ENCODE data around the gene RAD18.
A peak's percentile ranks its signal among the peaks of the same experiment; 100 is the strongest.

The RAD18 gene

DNA sequence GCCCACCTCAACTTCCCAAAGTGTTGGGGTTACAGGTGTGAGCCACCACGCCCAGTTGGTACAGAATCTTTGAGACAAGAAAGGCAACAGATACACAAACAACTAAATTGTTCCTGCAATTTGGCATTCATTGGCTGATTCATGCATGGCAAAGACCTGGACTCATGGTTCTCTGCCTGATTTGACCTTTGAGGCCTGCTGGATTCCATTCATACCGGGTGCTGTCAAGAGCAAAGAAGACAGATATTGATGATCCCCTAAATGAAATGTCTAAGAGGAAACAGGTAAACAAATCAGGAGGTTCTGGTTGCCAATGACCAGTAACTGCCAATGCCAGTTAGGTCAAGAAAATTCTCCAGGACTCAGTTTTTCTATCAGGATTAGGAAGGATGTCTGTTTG is 43.9 kb upstream of the RAD18 start:
- ATAC-seq, result no peak
- no peak for TF ChIP-seq TOX (CRISPR knock-in tag; IDR thresholded peaks at IDR 0.05; ENCODE audit: borderline replicate concordance)

DNA sequence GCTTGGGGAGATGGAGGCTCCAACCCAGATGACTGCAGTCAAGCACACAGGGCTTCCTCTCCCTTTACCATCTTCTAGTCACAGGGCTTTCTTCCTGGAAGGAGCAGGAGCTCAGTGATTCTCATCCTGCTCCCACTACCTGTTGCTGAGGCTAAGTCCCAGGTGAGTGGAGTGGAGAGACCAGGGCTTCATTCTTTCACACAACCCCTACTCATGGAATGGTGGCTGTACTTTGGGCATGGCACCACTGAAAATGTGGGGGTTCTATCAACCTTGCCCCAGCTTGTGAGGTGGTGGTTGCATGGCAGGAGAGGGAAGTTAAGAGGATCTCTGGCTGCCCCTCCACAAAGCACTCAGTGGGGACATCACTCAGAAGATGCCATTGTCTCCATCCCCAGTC is 36.8 kb upstream of the RAD18 start:
- TF ChIP-seq ISL1 (CRISPR knock-in tag; IDR thresholded peaks at IDR 0.05) (no peak), ZFP30 (CRISPR knock-in tag; IDR thresholded peaks at IDR 0.05) (no peak), ZC3H10 (CRISPR knock-in tag; IDR thresholded peaks at IDR 0.05) (no peak), RARB (CRISPR knock-in tag; IDR thresholded peaks at IDR 0.05) (no peak), TCF4 (CRISPR knock-in tag; IDR thresholded peaks at IDR 0.05; ENCODE audit: borderline replicate concordance) (no peak), ESRRG (CRISPR knock-in tag; IDR thresholded peaks at IDR 0.05) (no peak), OSR1 (CRISPR knock-in tag; IDR thresholded peaks at IDR 0.05) (no peak), ZFP3 (CRISPR knock-in tag; IDR thresholded peaks at IDR 0.05) (no peak), CSDC2 (CRISPR knock-in tag; IDR thresholded peaks at IDR 0.05) (no peak)
- TF ChIP-seq, protein P1, sequence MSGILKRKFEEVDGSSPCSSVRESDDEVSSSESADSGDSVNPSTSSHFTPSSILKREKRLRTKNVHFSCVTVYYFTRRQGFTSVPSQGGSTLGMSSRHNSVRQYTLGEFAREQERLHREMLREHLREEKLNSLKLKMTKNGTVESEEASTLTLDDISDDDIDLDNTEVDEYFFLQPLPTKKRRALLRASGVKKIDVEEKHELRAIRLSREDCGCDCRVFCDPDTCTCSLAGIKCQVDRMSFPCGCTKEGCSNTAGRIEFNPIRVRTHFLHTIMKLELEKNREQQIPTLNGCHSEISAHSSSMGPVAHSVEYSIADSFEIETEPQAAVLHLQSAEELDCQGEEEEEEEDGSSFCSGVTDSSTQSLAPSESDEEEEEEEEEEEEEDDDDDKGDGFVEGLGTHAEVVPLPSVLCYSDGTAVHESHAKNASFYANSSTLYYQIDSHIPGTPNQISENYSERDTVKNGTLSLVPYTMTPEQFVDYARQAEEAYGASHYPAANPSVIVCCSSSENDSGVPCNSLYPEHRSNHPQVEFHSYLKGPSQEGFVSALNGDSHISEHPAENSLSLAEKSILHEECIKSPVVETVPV (CRISPR knock-in tag; IDR thresholded peaks at IDR 0.05), result no peak
- TF ChIP-seq, protein P2, sequence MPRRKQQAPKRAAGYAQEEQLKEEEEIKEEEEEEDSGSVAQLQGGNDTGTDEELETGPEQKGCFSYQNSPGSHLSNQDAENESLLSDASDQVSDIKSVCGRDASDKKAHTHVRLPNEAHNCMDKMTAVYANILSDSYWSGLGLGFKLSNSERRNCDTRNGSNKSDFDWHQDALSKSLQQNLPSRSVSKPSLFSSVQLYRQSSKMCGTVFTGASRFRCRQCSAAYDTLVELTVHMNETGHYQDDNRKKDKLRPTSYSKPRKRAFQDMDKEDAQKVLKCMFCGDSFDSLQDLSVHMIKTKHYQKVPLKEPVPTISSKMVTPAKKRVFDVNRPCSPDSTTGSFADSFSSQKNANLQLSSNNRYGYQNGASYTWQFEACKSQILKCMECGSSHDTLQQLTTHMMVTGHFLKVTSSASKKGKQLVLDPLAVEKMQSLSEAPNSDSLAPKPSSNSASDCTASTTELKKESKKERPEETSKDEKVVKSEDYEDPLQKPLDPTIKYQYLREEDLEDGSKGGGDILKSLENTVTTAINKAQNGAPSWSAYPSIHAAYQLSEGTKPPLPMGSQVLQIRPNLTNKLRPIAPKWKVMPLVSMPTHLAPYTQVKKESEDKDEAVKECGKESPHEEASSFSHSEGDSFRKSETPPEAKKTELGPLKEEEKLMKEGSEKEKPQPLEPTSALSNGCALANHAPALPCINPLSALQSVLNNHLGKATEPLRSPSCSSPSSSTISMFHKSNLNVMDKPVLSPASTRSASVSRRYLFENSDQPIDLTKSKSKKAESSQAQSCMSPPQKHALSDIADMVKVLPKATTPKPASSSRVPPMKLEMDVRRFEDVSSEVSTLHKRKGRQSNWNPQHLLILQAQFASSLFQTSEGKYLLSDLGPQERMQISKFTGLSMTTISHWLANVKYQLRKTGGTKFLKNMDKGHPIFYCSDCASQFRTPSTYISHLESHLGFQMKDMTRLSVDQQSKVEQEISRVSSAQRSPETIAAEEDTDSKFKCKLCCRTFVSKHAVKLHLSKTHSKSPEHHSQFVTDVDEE (CRISPR knock-in tag; IDR thresholded peaks at IDR 0.05), result no peak
- no peak for ATAC-seq

DNA sequence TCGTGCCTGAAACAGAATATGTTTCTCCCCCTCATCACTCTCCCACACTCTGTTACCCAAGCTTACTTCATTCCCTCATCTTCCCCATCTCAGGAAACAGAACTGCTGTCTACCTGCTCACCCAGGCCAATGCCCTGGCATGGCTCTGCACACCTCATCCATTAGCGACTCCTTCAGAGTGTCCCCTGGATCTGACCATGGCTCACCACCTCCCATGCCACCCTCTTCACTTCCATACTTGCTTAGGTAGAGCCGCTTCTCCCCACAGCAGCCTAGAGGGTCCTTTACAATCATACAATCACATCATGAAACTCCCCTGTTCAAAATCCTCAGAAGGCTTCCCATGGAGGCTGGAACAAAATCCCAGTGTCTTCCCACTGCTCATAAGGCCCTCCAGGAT is 33.9 kb upstream of the RAD18 start:
- TF ChIP-seq ZNF70 (CRISPR knock-in tag; IDR thresholded peaks at IDR 0.05) (no peak), ZNF8 (CRISPR knock-in tag; IDR thresholded peaks at IDR 0.05) (no peak), ZFP3 (CRISPR knock-in tag; IDR thresholded peaks at IDR 0.05) (no peak), OSR1 (CRISPR knock-in tag; IDR thresholded peaks at IDR 0.05) (no peak), ISL1 (CRISPR knock-in tag; IDR thresholded peaks at IDR 0.05) (no peak), ESRRG (CRISPR knock-in tag; IDR thresholded peaks at IDR 0.05) (no peak), GLIS3 (CRISPR knock-in tag; IDR thresholded peaks at IDR 0.05) (no peak), TOX (CRISPR knock-in tag; IDR thresholded peaks at IDR 0.05; ENCODE audit: borderline replicate concordance) (no peak), ZFP30 (CRISPR knock-in tag; IDR thresholded peaks at IDR 0.05) (no peak), ZNF565 (CRISPR knock-in tag; conservative IDR thresholded peaks at IDR 0.05; ENCODE audit: low read depth) (no peak), PPARA (CRISPR knock-in tag; IDR thresholded peaks at IDR 0.05; ENCODE audit: borderline replicate concordance) (no peak), ZC3H10 (CRISPR knock-in tag; IDR thresholded peaks at IDR 0.05) (no peak), CSDC2 (CRISPR knock-in tag; IDR thresholded peaks at IDR 0.05) (no peak)
- TF ChIP-seq, protein P3, sequence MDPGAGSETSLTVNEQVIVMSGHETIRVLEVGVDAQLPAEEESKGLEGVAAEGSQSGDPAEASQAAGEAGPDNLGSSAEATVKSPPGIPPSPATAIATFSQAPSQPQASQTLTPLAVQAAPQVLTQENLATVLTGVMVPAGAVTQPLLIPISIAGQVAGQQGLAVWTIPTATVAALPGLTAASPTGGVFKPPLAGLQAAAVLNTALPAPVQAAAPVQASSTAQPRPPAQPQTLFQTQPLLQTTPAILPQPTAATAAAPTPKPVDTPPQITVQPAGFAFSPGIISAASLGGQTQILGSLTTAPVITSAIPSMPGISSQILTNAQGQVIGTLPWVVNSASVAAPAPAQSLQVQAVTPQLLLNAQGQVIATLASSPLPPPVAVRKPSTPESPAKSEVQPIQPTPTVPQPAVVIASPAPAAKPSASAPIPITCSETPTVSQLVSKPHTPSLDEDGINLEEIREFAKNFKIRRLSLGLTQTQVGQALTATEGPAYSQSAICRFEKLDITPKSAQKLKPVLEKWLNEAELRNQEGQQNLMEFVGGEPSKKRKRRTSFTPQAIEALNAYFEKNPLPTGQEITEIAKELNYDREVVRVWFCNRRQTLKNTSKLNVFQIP (CRISPR knock-in tag; IDR thresholded peaks at IDR 0.05; ENCODE audit: borderline replicate concordance, low read depth), result no peak
- TF ChIP-seq, protein P4, sequence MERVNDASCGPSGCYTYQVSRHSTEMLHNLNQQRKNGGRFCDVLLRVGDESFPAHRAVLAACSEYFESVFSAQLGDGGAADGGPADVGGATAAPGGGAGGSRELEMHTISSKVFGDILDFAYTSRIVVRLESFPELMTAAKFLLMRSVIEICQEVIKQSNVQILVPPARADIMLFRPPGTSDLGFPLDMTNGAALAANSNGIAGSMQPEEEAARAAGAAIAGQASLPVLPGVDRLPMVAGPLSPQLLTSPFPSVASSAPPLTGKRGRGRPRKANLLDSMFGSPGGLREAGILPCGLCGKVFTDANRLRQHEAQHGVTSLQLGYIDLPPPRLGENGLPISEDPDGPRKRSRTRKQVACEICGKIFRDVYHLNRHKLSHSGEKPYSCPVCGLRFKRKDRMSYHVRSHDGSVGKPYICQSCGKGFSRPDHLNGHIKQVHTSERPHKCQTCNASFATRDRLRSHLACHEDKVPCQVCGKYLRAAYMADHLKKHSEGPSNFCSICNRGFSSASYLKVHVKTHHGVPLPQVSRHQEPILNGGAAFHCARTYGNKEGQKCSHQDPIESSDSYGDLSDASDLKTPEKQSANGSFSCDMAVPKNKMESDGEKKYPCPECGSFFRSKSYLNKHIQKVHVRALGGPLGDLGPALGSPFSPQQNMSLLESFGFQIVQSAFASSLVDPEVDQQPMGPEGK (CRISPR knock-in tag; IDR thresholded peaks at IDR 0.05; ENCODE audit: borderline replicate concordance), result no peak
- ATAC-seq, result no peak

DNA sequence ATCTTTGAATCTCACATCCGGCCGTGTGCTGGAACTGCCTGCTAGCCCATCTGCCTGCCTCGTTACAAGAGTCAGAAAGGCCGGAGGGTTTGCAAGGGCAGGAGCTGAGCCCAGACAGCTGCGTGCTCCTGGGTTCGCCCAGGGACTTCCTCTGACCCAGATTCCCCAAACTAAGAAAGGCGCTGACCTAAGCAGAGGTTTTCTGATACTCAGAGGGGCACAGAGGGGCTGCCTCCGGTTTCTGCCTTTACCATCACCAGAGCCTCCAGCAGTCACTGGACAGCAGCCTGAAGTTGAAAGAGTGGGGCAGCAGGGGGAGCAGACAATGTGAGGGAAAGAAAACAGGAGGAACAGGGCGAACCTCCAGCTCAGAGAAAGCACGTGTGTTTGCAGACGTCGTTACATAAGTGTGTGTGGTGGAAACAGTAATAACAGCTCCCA is 33.4 kb upstream of the RAD18 start:
- no peak for TF ChIP-seq BACH2 (CRISPR knock-in tag; IDR thresholded peaks at IDR 0.05; ENCODE audit: borderline replicate concordance)
- TF ChIP-seq, protein P4 (CRISPR knock-in tag; IDR thresholded peaks at IDR 0.05; ENCODE audit: borderline replicate concordance), result no peak
- no peak for TF ChIP-seq ZC3H10 (CRISPR knock-in tag; IDR thresholded peaks at IDR 0.05)
- TF ChIP-seq ESRRG (CRISPR knock-in tag; IDR thresholded peaks at IDR 0.05), result no peak
- no peak for TF ChIP-seq ZNF565 (CRISPR knock-in tag; conservative IDR thresholded peaks at IDR 0.05; ENCODE audit: low read depth)
- TF ChIP-seq ZFP30 (CRISPR knock-in tag; IDR thresholded peaks at IDR 0.05), result no peak
- TF ChIP-seq, protein P1 (CRISPR knock-in tag; IDR thresholded peaks at IDR 0.05), result no peak
- no peak for TF ChIP-seq GLIS3 (CRISPR knock-in tag; IDR thresholded peaks at IDR 0.05)
- TF ChIP-seq, protein P3 (CRISPR knock-in tag; IDR thresholded peaks at IDR 0.05; ENCODE audit: borderline replicate concordance, low read depth), result no peak
- TF ChIP-seq ZFP3 (CRISPR knock-in tag; IDR thresholded peaks at IDR 0.05), result no peak
- TF ChIP-seq TOX (CRISPR knock-in tag; IDR thresholded peaks at IDR 0.05; ENCODE audit: borderline replicate concordance), result no peak
- no peak for TF ChIP-seq ARNTL (CRISPR knock-in tag; IDR thresholded peaks at IDR 0.05; ENCODE audit: borderline replicate concordance, low read depth)
- peak; percentile 45; the same call in 2 of the 3 replicates for ATAC-seq

All from SK-N-SH treated with all-trans-retinoic acid at 6 μM for 48 hours (cell line).